Fibroblast of lung (primary cell): ENCODE measurements around the gene ERICH6B. TPM values are rescaled to one million over a fixed set of nuclear protein-coding genes. Genes with fewer than 3 reads are reported as not detected.

Experiments used
- DNase-seq, 2 donors: peaks; one replicate each; pipeline versions ENCODE4 v3.0.0 to v3.0.0-alpha.2; 2010; ENCODE audit warnings: low read depth in 2 of 2
- H2AFZ ChIP-seq: 2 replicates; pipeline ENCODE4 v1.5.1; 2012; ENCODE audit warnings: low read length, control low read depth, inconsistent platforms
- H3K27ac ChIP-seq: 2 replicates; pipeline ENCODE4 v1.5.1; 2011; ENCODE audit warnings: low read length, control low read depth; ENCODE audit not compliant: insufficient read depth
- H3K27me3 ChIP-seq: 2 replicates; pipeline ENCODE4 v1.5.1; 2011; ENCODE audit warnings: mild to moderate bottlenecking, low read length; ENCODE audit not compliant: control insufficient read depth, insufficient read depth
- H3K36me3 ChIP-seq: 2 replicates; pipeline ENCODE4 v1.5.1; 2011; ENCODE audit warnings: low read length; ENCODE audit not compliant: control insufficient read depth, insufficient read depth
- H3K4me1 ChIP-seq: 2 replicates; pipeline ENCODE4 v1.5.1; 2011; ENCODE audit warnings: low read length; ENCODE audit not compliant: control insufficient read depth, insufficient read depth; ENCODE audit errors: extremely low read depth
- H3K4me2 ChIP-seq: 2 replicates; pipeline ENCODE4 v1.5.1; 2011; ENCODE audit warnings: low read length, control low read depth; ENCODE audit not compliant: insufficient read depth; ENCODE audit errors: extremely low read depth
- H3K4me3 ChIP-seq, 4 experiments: fragments of 200-600 bp in 1 of 4; sonication (generic) in 1 of 4; replicated peaks in 1 of 4; 2 replicates each; pipeline ENCODE4 v1.5.1; 2011 to 2016; ENCODE audit warnings: low read length in 4 of 4, low read depth in 3 of 4, mild to moderate bottlenecking in 3 of 4, control low read depth in 2 of 4, inconsistent platforms in 1 of 4, mixed read lengths in 1 of 4; ENCODE audit not compliant: insufficient read depth in 1 of 4; ENCODE audit errors: control extremely low read depth in 1 of 4
- H3K79me2 ChIP-seq: 2 replicates; pipeline ENCODE4 v1.5.1; 2012; ENCODE audit warnings: mild to moderate bottlenecking, low read length, inconsistent platforms; ENCODE audit not compliant: control insufficient read depth, insufficient read depth
- H3K9ac ChIP-seq: 2 replicates; pipeline ENCODE4 v1.5.1; 2011; ENCODE audit warnings: mild to moderate bottlenecking, low read length, control low read depth; ENCODE audit not compliant: insufficient read depth
- H3K9me3 ChIP-seq: 2 replicates; pipeline ENCODE4 v1.5.1; 2012; ENCODE audit warnings: low read depth, low read length; ENCODE audit not compliant: control insufficient read depth, insufficient read depth
- H4K20me1 ChIP-seq: 2 replicates; pipeline ENCODE4 v1.5.1; 2011; ENCODE audit warnings: low read length; ENCODE audit not compliant: control insufficient read depth, insufficient read depth; ENCODE audit errors: extremely low read depth
- CTCF ChIP-seq, 2 donors: IDR thresholded peaks in 1 of 2; conservative IDR thresholded peaks in 1 of 2; 1 replicate in 1 of 2; 2 replicates in 1 of 2; pipeline ENCODE4 v1.5.1; 2011 to 2012; ENCODE audit warnings: low read length in 2 of 2, control low read depth in 1 of 2, inconsistent platforms in 1 of 2, low read depth in 1 of 2, mild to moderate bottlenecking in 1 of 2
- EZH2 ChIP-seq: IDR thresholded peaks from 2 replicates; pipeline ENCODE4 v1.5.1; 2012; ENCODE audit warnings: low read length, control low read depth, mild to moderate bottlenecking; ENCODE audit errors: missing control alignments
- polyA plus RNA-seq, 2 donors: library from polyadenylated mRNA; depleted of rRNA in 1 of 2; stranded (reverse) in 1 of 2; unstranded in 1 of 2; fragments of >200 nt; gene quantifications; 2 replicates each; pipeline ENCODE4 v1.2.1, GENCODE V29; 2011 to 2012; ENCODE audit warnings: missing spikeins in 1 of 2
- total RNA-seq: library from RNA; depleted of rRNA; stranded (reverse); fragments of >200 nt; gene quantifications from 2 replicates; pipeline ENCODE4 v1.2.1, GENCODE V29; 2014

The ERICH6B gene
- total and polyA plus RNA-seq, 2 donors (not counting 1 experiment from before 2014, with no cell fraction given), result not detected

- no peaks in the 10 kb centered on the region for H3K79me2 ChIP-seq
- TF ChIP-seq CTCF (conservative IDR thresholded peaks at IDR 0.05 in 1 of 2, IDR thresholded peaks at IDR 0.05 in 1 of 2; ENCODE audit: low read depth in 1 of 2, low read length in 2 of 2) (no peak), EZH2 (no peak)
- no peaks in the 10 kb centered on the region for H3K9me3 ChIP-seq
- no peaks in the 10 kb centered on the region for H3K4me1 ChIP-seq
- no peak overlapping the region for H2AFZ ChIP-seq
- H3K27me3 ChIP-seq, result peaks cover 3% of the 10 kb centered on the region
- H3K27ac ChIP-seq, result no peak overlapping the region
- no peak overlapping the region for H3K9ac ChIP-seq
- no peak for DNase-seq
- no peak overlapping the region for H3K4me3 ChIP-seq
- H3K4me2 ChIP-seq, result no peak overlapping the region
- H3K36me3 ChIP-seq, result no peaks in the 10 kb centered on the region
- no peaks in the 10 kb centered on the region for H4K20me1 ChIP-seq
Measured at GRCh38 chr13:45582408-45583076, 33.0 kb downstream of the ERICH6B start.

- Histone ChIP-seq H3K4me3 (no peak overlapping the region), H3K9me3 (no peaks in the 10 kb centered on the region), H3K9ac (no peak overlapping the region), H3K27ac (no peak overlapping the region), H3K4me2 (no peak overlapping the region), H3K4me1 (no peaks in the 10 kb centered on the region), H3K27me3 (peaks cover 3% of the 10 kb centered on the region), H3K36me3 (no peaks in the 10 kb centered on the region), H4K20me1 (no peaks in the 10 kb centered on the region), H3K79me2 (no peaks in the 10 kb centered on the region), H2AFZ (no peak overlapping the region)
- no peak for DNase-seq
- TF ChIP-seq EZH2 (no peak), CTCF (conservative IDR thresholded peaks at IDR 0.05 in 1 of 2, IDR thresholded peaks at IDR 0.05 in 1 of 2; ENCODE audit: low read depth in 1 of 2, low read length in 2 of 2) (no peak)
Measured at GRCh38 chr13:45576466-45576865, 39.1 kb downstream of the ERICH6B start.

GRCh38 chr13:45575830-45576180 lies 39.7 kb downstream of the ERICH6B start:
- H3K9me3 ChIP-seq, result no peaks in the 10 kb centered on the region
- H3K36me3 ChIP-seq, result no peaks in the 10 kb centered on the region
- no peak overlapping the region for H3K4me2 ChIP-seq
- H3K4me1 ChIP-seq, result no peaks in the 10 kb centered on the region
- H3K9ac ChIP-seq, result no peak overlapping the region
- no peak overlapping the region for H3K27ac ChIP-seq
- peaks cover 3% of the 10 kb centered on the region for H3K27me3 ChIP-seq
- no peak overlapping the region for H2AFZ ChIP-seq
- H3K4me3 ChIP-seq, result no peak overlapping the region
- no peaks in the 10 kb centered on the region for H4K20me1 ChIP-seq
- no peaks in the 10 kb centered on the region for H3K79me2 ChIP-seq
- no peak for DNase-seq
- TF ChIP-seq EZH2 (no peak), CTCF (conservative IDR thresholded peaks at IDR 0.05 in 1 of 2, IDR thresholded peaks at IDR 0.05 in 1 of 2; ENCODE audit: low read depth in 1 of 2, low read length in 2 of 2) (no peak)
